K562 (cell line): ENCODE results near the gene GABBR1. TPM values are rescaled to one million over a fixed set of nuclear protein-coding genes. Genes with fewer than 3 reads are reported as not detected.

Source experiments
- ATAC-seq: fragments of 200-7000 bp; cut with Tn5 transposase; 3 replicates; pipeline ENCODE4 v1.9.1; 2020; ENCODE audit warnings: moderate library complexity
- BruUV-seq: library from RNA; stranded (reverse); fragments of 400-500 nt; replicated peaks from 2 replicates; lab custom pipeline; 2021; lab: Mats Ljungman, UMichigan
- CTCF ChIA-PET: fragments of 300-600 bp; formaldehyde crosslinking; extraction: SDS; loops from one replicate; lab custom pipeline; 2021; ENCODE audit warnings: low intra/inter-chr PET ratio; lab: Yijun Ruan, JAX
- POLR2A ChIA-PET: fragments of 300-600, 350-650 bp; sonication (Branson Sonifier 250); formaldehyde crosslinking; extraction: SDS; loops from one replicate; lab custom pipeline; 2021; ENCODE audit warnings: antibody characterized with exemption, inconsistent platforms; lab: Yijun Ruan, JAX
- DNase-seq, 4 experiments: peaks; one replicate each; pipeline versions ENCODE4 v3.0.0 to v3.0.0-alpha.2; 2011 to 2018; ENCODE audit warnings: low spot score in 3 of 4, mixed read lengths in 3 of 4; ENCODE audit errors: extremely low read depth in 1 of 4
- FAIRE-seq: peaks from 2 replicates; lab custom pipeline; 2011; peaks lifted over from hg19 to GRCh38; lab: Jason Lieb, UNC
- H2AFZ ChIP-seq: 2 replicates; pipeline ENCODE4 v1.6.0; 2011; ENCODE audit warnings: low read depth, low read length, control low read depth, inconsistent platforms
- H3K27ac ChIP-seq: fragments of 200-600 bp; 3 replicates; pipeline ENCODE4 v1.8.0; 2011; ENCODE audit warnings: low read depth, mild to moderate bottlenecking, control low read depth, inconsistent platforms, low read length, moderate library complexity, mixed read lengths; ENCODE audit errors: extremely low read depth
- H3K27me3 ChIP-seq, 2 experiments: fragments of 300-600 bp in 1 of 2; 2 replicates in 1 of 2; 3 replicates in 1 of 2; pipeline versions ENCODE4 v1.6.0 to v1.8.0; 2011; ENCODE audit warnings: inconsistent platforms in 2 of 2, low read length in 2 of 2, mild to moderate bottlenecking in 1 of 2, mixed read lengths in 1 of 2, moderate library complexity in 1 of 2; ENCODE audit not compliant: control insufficient read depth in 2 of 2, insufficient read depth in 2 of 2
- H3K36me3 ChIP-seq: fragments of 300-600 bp; 3 replicates; pipeline ENCODE4 v1.8.0; 2011; ENCODE audit warnings: mild to moderate bottlenecking, low read length, inconsistent platforms; ENCODE audit not compliant: control insufficient read depth, insufficient read depth
- H3K4me1 ChIP-seq, 2 experiments: fragments of 200-600 bp in 1 of 2; replicated peaks in 1 of 2; 2 replicates in 1 of 2; 3 replicates in 1 of 2; pipeline versions ENCODE4 v1.5.1 to v1.8.0; 2011; ENCODE audit warnings: inconsistent platforms in 2 of 2, low read length in 2 of 2, mild to moderate bottlenecking in 1 of 2, mixed read lengths in 1 of 2, moderate library complexity in 1 of 2; ENCODE audit not compliant: control insufficient read depth in 2 of 2, insufficient read depth in 2 of 2
- H3K4me2 ChIP-seq: 2 replicates; pipeline ENCODE4 v1.6.1; 2011; ENCODE audit warnings: low read length, control low read depth, inconsistent platforms, mixed read lengths; ENCODE audit not compliant: insufficient read depth
- H3K4me3 ChIP-seq: fragments of 200-600 bp; sonication (generic), shearing (Covaris generic); 2 replicates; pipeline ENCODE4 v1.5.1; 2016; ENCODE audit warnings: control low read depth, inconsistent platforms
- H3K79me2 ChIP-seq: fragments of 200-600 bp; 3 replicates; pipeline ENCODE4 v1.8.0; 2011; ENCODE audit warnings: low read length, inconsistent platforms; ENCODE audit not compliant: control insufficient read depth, insufficient read depth
- H3K9ac ChIP-seq, 2 experiments: 2 replicates each; pipeline versions ENCODE4 v1.6.0 to v1.6.1; 2011; ENCODE audit warnings: low read depth in 2 of 2, low read length in 2 of 2, control low read depth in 1 of 2, inconsistent platforms in 1 of 2, mild to moderate bottlenecking in 1 of 2, mixed read lengths in 1 of 2; ENCODE audit not compliant: insufficient read depth in 1 of 2
- H3K9me1 ChIP-seq: one replicate; pipeline ENCODE4 v1.6.0; 2011; ENCODE audit warnings: inconsistent platforms, mild to moderate bottlenecking, low read length, moderate library complexity; ENCODE audit not compliant: control insufficient read depth, insufficient read depth
- H3K9me3 ChIP-seq: replicated peaks from 2 replicates; pipeline ENCODE4 v1.5.1; 2011; ENCODE audit warnings: low read depth, low read length, inconsistent platforms; ENCODE audit not compliant: control insufficient read depth, insufficient read depth
- H4K20me1 ChIP-seq: replicated peaks from 2 replicates; pipeline ENCODE4 v1.6.1; 2011; ENCODE audit warnings: low read length, inconsistent platforms, mixed read lengths; ENCODE audit not compliant: control insufficient read depth, insufficient read depth
- BRF1 ChIP-seq: IDR thresholded peaks from 3 replicates; pipeline ENCODE4 v1.6.1; 2011; ENCODE audit warnings: borderline replicate concordance, mild to moderate bottlenecking; ENCODE audit not compliant: insufficient read length; ENCODE audit errors: extremely low read depth
- HDGF ChIP-seq: fragments of 450-650 bp; IDR thresholded peaks from 2 replicates; pipeline ENCODE4 v1.6.1; 2016
- PCBP1 ChIP-seq: fragments of 200-400 bp; formaldehyde crosslinking; IDR thresholded peaks from 2 replicates; pipeline ENCODE4 v1.6.1; 2018; ENCODE audit warnings: mild to moderate bottlenecking, low read depth, low read length; ENCODE audit not compliant: poor library complexity, severe bottlenecking
- RBFOX2 ChIP-seq: fragments of 200-400 bp; formaldehyde crosslinking; IDR thresholded peaks from 2 replicates; pipeline ENCODE4 v1.6.1; 2017; ENCODE audit warnings: low read depth, mild to moderate bottlenecking, low read length, moderate library complexity
- ZBTB17 ChIP-seq: fragments of 450-650 bp; formaldehyde crosslinking; IDR thresholded peaks from 2 replicates; pipeline ENCODE4 v1.4.0; 2020; ENCODE audit warnings: mild to moderate bottlenecking
- ZBTB5 ChIP-seq: fragments of 450-650 bp; IDR thresholded peaks from 2 replicates; pipeline ENCODE4 v1.6.1; 2017; ENCODE audit warnings: antibody characterized with exemption
- ZNF224 ChIP-seq: sonication (generic); formaldehyde crosslinking; IDR thresholded peaks from 2 replicates; pipeline ENCODE4 v1.8.0; 2022; ENCODE audit warnings: mild to moderate bottlenecking, missing genetic modification reagents
- WGBS: fragments of 100-300 bp; shearing (Covaris generic); methylation state at CpG from one replicate; pipeline ENCODE4 v1.1.6; 2016; ENCODE audit warnings: low coverage, mixed read lengths; ENCODE audit not compliant: insufficient coverage; ENCODE audit errors: missing lambda C conversion rate; 5-methylcytosine and 5-hydroxymethylcytosine counted together
- in situ Hi-C: fragments of 300-500 bp; cut with MboI; formaldehyde crosslinking; loops from 4 replicates; pipeline ENCODE4 v1.15.0; 2018; ENCODE audit warnings: inconsistent platforms, mixed read lengths
- intact Hi-C: fragments of 100-400 bp; cut with micrococcal nuclease; formaldehyde crosslinking; loops from 2 replicates; pipeline ENCODE4 v1.14.2; 2022
- polyA plus RNA-seq, 8 experiments: library from polyadenylated mRNA; depleted of rRNA in 4 of 8; stranded (reverse) in 5 of 8; unstranded in 3 of 8; fragments of >200 nt; fragmentation: Nextera tagmentation in 2 of 8; fragmentation: Illumina TruSeq in 1 of 8; extraction: Ambion mirVana in 2 of 8; extraction: Trizol in 1 of 8; gene quantifications; 2 replicates each; pipeline versions ENCODE4 v1.2.1 to v1.2.3, GENCODE V29; 2011 to 2014; ENCODE audit warnings: inconsistent platforms in 1 of 8, missing spikeins in 1 of 8
- total RNA-seq, 7 experiments: library from RNA; depleted of rRNA in 6 of 7; stranded (reverse); fragments of >200 nt in 6 of 7; fragmentation: Illumina TruSeq in 2 of 7; extraction: Trizol in 2 of 7; gene quantifications; 2 replicates each; pipeline versions ENCODE4 v1.2.1 to v1.2.3, GENCODE V29; 2011 to 2021; ENCODE audit warnings: low replicate concordance in 1 of 7
- TF ChIP-seq, protein P1 (sequence below): fragments of 250-450 bp; sonication (Bioruptor Pico); IDR thresholded peaks from 2 replicates; pipeline ENCODE4 v1.4.0; 2020; ENCODE audit warnings: borderline replicate concordance
- TF ChIP-seq, protein P2 (sequence below): fragments of 450-650 bp; formaldehyde crosslinking; IDR thresholded peaks from 2 replicates; pipeline ENCODE4 v1.4.0; 2022; ENCODE audit warnings: missing genetic modification characterization

The GABBR1 gene
- total and polyA plus RNA-seq, 9 of the 15 experiments (the other 6 are each of a cell fraction or from before 2014, with no cell fraction given), result 2.2 to 48.3 (median 20.8) TPM

DNA sequence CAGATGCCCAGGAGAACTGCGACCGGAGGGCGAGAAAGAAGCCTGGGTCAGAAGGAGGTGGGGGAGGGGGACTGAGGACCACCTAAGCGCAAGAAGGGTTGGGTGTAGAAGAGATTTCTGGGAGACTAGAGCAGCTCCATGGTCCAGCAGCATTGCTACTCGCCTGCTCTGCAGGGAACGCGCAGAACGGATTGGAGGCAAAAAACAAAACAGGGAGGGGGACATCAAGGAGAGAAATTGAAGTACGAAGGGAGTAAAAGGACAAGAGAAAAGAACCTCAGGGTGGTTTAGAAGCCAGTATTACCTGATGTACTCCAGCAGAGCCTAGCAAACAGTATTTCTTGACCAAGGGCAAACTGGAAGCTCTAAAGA is 537 bp upstream of the GABBR1 start (continued):
- TF ChIP-seq BRF1, result no peak
- TF ChIP-seq, all 486 proteins: peak for 6

GRCh38 chr6:29631860-29632731 is 887 bp downstream of the GABBR1 start:
- CTCF ChIA-PET, result interaction anchor here (1.5 kb wide), 1 partner anchor 18 kb away, joined by 3 read pairs; no protein-coding TSS in a partner anchor
- ATAC-seq (peak; percentile 63), DNase-seq (peak; percentile 81 to 91 (median 88)), FAIRE-seq (no peak)
- Histone ChIP-seq H3K4me2 (peak overlapping the region; percentile 95), H4K20me1 (no peaks in the 10 kb centered on the region), H3K4me1 (peaks cover 35 to 52% of the 10 kb centered on the region in 2 experiments), H3K79me2 (peaks cover 49% of the 10 kb centered on the region), H2AFZ (peak overlapping the region; percentile 90), H3K27ac (peak overlapping the region; percentile 77), H3K9me3 (no peaks in the 10 kb centered on the region), H3K9me1 (no peaks in the 10 kb centered on the region), H3K4me3 (peak overlapping the region; percentile 84), H3K36me3 (0 out of 3 replicates have a peak, but pooled peaks cover 7% of the 10 kb centered on the region), H3K9ac (peak overlapping the region; percentile 54 to 90), H3K27me3 (no peaks in the 10 kb centered on the region)
- no TSS peak for BruUV-seq
- intact Hi-C loops (loop anchor here (2.0 to 5.0 kb wide), 2 partner anchors 19 to 690 kb away; no protein-coding TSS in a partner anchor), in situ Hi-C loops (no loop called here)
- 3% methylated on average over 31 of the region's 53 CpGs for WGBS
- POLR2A ChIA-PET, result interaction anchor here (0.6 to 3.6 kb wide), 10 partner anchors 8 to 441 kb away, joined by 3 to 15 read pairs (median 4); partner anchors contain the start of gene MOG
- TF ChIP-seq RBFOX2 (peak; percentile 23; the same call in 1 of the 2 replicates), HDGF (peak; percentile 78; the same call in 1 of the 2 replicates), PCBP1 (peak; percentile 14), ZBTB5 (peak; percentile 50; the same call in 1 of the 2 replicates), ZNF224 (CRISPR knock-in tag) (no peak), ZBTB17 (CRISPR knock-in tag) (0 out of 2 replicates have a peak, but pooled peaks have one; percentile 27)
- TF ChIP-seq, protein P1, sequence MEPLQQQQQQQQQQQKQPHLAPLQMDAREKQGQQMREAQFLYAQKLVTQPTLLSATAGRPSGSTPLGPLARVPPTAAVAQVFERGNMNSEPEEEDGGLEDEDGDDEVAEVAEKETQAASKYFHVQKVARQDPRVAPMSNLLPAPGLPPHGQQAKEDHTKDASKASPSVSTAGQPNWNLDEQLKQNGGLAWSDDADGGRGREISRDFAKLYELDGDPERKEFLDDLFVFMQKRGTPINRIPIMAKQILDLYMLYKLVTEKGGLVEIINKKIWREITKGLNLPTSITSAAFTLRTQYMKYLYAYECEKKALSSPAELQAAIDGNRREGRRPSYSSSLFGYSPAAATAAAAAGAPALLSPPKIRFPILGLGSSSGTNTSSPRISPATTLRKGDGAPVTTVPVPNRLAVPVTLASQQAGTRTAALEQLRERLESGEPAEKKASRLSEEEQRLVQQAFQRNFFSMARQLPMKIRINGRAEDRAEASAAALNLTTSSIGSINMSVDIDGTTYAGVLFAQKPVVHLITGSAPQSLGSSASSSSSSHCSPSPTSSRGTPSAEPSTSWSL, result 0 out of 2 replicates have a peak, but pooled peaks have one; percentile 55
- TF ChIP-seq, protein P2, sequence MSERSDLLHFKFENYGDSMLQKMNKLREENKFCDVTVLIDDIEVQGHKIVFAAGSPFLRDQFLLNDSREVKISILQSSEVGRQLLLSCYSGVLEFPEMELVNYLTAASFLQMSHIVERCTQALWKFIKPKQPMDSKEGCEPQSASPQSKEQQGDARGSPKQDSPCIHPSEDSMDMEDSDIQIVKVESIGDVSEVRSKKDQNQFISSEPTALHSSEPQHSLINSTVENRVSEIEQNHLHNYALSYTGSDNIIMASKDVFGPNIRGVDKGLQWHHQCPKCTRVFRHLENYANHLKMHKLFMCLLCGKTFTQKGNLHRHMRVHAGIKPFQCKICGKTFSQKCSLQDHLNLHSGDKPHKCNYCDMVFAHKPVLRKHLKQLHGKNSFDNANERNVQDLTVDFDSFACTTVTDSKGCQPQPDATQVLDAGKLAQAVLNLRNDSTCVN (CRISPR knock-in tag), result 0 out of 2 replicates have a peak, but pooled peaks have one; percentile 35
